IMR-90 (cell line): ENCODE results near the gene NANOGP8.

Experiments
- CEBPB ChIP-seq: IDR thresholded peaks from 2 replicates; pipeline ENCODE4 v1.6.1; 2012; ENCODE audit warnings: low read depth, low read length, improper control_type of control experiment
- CHD1 ChIP-seq: IDR thresholded peaks from 2 replicates; pipeline ENCODE4 v1.6.1; 2012; ENCODE audit warnings: low read depth, low read length, improper control_type of control experiment
- CTCF ChIP-seq: conservative IDR thresholded peaks from 2 replicates; pipeline ENCODE4 v1.5.1; 2012; ENCODE audit warnings: mild to moderate bottlenecking, low read depth, low read length, improper control_type of control experiment
- MAZ ChIP-seq: IDR thresholded peaks from 2 replicates; pipeline ENCODE4 v1.6.1; 2012; ENCODE audit warnings: low read depth, mild to moderate bottlenecking, low read length, improper control_type of control experiment, moderate library complexity, borderline replicate concordance
- POLR2A ChIP-seq: IDR thresholded peaks from 2 replicates; pipeline ENCODE4 v1.6.1; 2012; ENCODE audit warnings: mild to moderate bottlenecking, low read depth, low read length
- RCOR1 ChIP-seq: IDR thresholded peaks from 2 replicates; pipeline ENCODE4 v1.6.1; 2012; ENCODE audit warnings: mild to moderate bottlenecking, low read length, improper control_type of control experiment; ENCODE audit not compliant: insufficient replicate concordance
- USF2 ChIP-seq: fragments of 150-350 bp; IDR thresholded peaks from 2 replicates; pipeline ENCODE4 v1.6.1; 2017; ENCODE audit warnings: mild to moderate bottlenecking, antibody characterized with exemption, low read length, low read depth

GRCh38 chr15:35040339-35041255 is 44.5 kb downstream of the NANOGP8 start:
- TF ChIP-seq CTCF (no peak), POLR2A (no peak), MAZ (no peak), CHD1 (no peak), USF2 (no peak), CEBPB (no peak), RCOR1 (no peak)
